ENCODE measurements around the gene TTC3. TPM values are rescaled to one million over a fixed set of nuclear protein-coding genes. Genes with fewer than 3 reads are reported as not detected.
A peak's percentile ranks its signal among the peaks of the same experiment; 100 is the strongest.

Gene TTC3
- total RNA-seq, 2 experiments from 2014 or later: 70.2 to 74.0 TPM

- H3K36me3 Mint-ChIP-seq (ENCODE audit: low read depth): peaks cover 36% of the 10 kb centered on the region
- no peak for ATAC-seq
- H3K27ac Mint-ChIP-seq: no peak overlapping the region
- CTCF ChIA-PET: no interaction called here
- H3K4me1 Mint-ChIP-seq (ENCODE audit: low read depth): no peaks in the 10 kb centered on the region
- intact Hi-C loops (cut with micrococcal nuclease): no loop called here
- TF ChIP-seq CTCF (IDR thresholded peaks at IDR 0.05): no peak
- no peaks in the 10 kb centered on the region for H3K9me3 Mint-ChIP-seq
- no peak overlapping the region for H3K4me3 Mint-ChIP-seq
- no peaks in the 10 kb centered on the region for H3K27me3 Mint-ChIP-seq
- DNase-seq: no peak
- POLR2A ChIA-PET: no interaction called here
These were observed 127.8 kb downstream of the TTC3 start for GRCh38 chr21:37200641-37201480.

- Mint-ChIP-seq H3K4me3 (no peak overlapping the region), H3K4me1 (ENCODE audit: low read depth) (peaks cover 8% of the 10 kb centered on the region), H3K27me3 (no peaks in the 10 kb centered on the region), H3K27ac (no peak overlapping the region), H3K36me3 (ENCODE audit: low read depth) (peaks cover 29% of the 10 kb centered on the region), H3K9me3 (no peaks in the 10 kb centered on the region)
- intact Hi-C loops (cut with micrococcal nuclease): no loop called here
- CTCF ChIA-PET: no interaction called here
- POLR2A ChIA-PET: no interaction called here
- no peak for DNase-seq
- ATAC-seq: no peak
- TF ChIP-seq CTCF (IDR thresholded peaks at IDR 0.05): no peak
These were observed 129.4 kb downstream of the TTC3 start for GRCh38 chr21:37202221-37203110.

GRCh38 chr21:37204580-37204979 lies 131.5 kb downstream of the TTC3 start:
- no peak for TF ChIP-seq CTCF (IDR thresholded peaks at IDR 0.05)
- no peak for DNase-seq
- Mint-ChIP-seq H3K4me3 (no peak overlapping the region), H3K36me3 (ENCODE audit: low read depth) (peaks cover 24% of the 10 kb centered on the region), H3K4me1 (ENCODE audit: low read depth) (peaks cover 19% of the 10 kb centered on the region), H3K27ac (peak overlapping the region; percentile 9), H3K9me3 (no peaks in the 10 kb centered on the region), H3K27me3 (no peaks in the 10 kb centered on the region)
- CTCF ChIA-PET: no interaction called here
- no peak for ATAC-seq
- POLR2A ChIA-PET: interaction anchor here (0.5 to 0.9 kb wide), 2 partner anchors 10 to 19 kb away, joined by 3 read pairs; no protein-coding TSS in a partner anchor
- intact Hi-C loops (cut with micrococcal nuclease): no loop called here

- H3K27ac Mint-ChIP-seq: no peak overlapping the region
- peaks cover under 1% of the 10 kb centered on the region for H3K9me3 Mint-ChIP-seq
- TF ChIP-seq CTCF (IDR thresholded peaks at IDR 0.05): no peak
- CTCF ChIA-PET: interaction anchor here (1.1 kb wide), 1 partner anchor 40 kb away, joined by 6 read pairs; no protein-coding TSS in a partner anchor
- H3K4me3 Mint-ChIP-seq: no peak overlapping the region
- H3K36me3 Mint-ChIP-seq (ENCODE audit: low read depth): peaks cover 18% of the 10 kb centered on the region
- ATAC-seq: no peak
- DNase-seq: no peak
- POLR2A ChIA-PET: no interaction called here
- H3K4me1 Mint-ChIP-seq (ENCODE audit: low read depth): peaks cover 19% of the 10 kb centered on the region
- no peaks in the 10 kb centered on the region for H3K27me3 Mint-ChIP-seq
- intact Hi-C loops (cut with micrococcal nuclease): no loop called here
These were observed 133.4 kb downstream of the TTC3 start for GRCh38 chr21:37206496-37206895.
